Activated CD4-positive, alpha-beta T cell treated with anti-CD3 and anti-CD28 coated beads, Interleukin-2, Interleukin-4, amounts not matched to agents 100 ng/mL and 50 ng/mL, durations not matched to agents 16 hours and 8 hours (primary cell): ENCODE results near the gene LCA5L.
"Not testable (repeated sequence)": the region's sequence is repeated elsewhere in the genome, so short reads cannot be mapped to it uniquely, and the experiment has no call there.

Experiments
- DNase-seq: peaks from one replicate; pipeline ENCODE4 v3.0.0-alpha.2; 2020; ENCODE audit warnings: low spot score

The LCA5L gene

GRCh38 chr21:39387461-39388037 lies 58.0 kb downstream of the LCA5L start:
- DNase-seq: peak; percentile 95

DNA sequence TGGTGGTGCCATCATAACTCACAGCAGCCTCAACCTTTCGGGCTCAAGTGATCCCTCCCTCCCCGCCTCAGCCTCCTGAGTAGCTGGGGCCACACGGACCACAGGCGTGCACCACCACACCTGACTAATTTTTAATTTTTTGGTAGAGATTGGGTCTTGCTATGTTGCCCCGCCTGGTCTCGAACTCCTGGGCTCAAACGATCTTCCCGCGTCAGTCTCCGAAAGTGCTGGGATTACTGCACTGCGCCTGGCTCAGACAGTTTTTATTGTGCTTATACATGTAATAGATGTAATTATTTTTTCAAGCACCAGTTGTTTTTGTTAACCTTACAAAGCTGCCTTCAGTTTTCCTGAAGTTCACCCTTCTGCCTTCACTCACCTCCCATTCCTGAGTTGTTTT lies 58.7 kb downstream of the LCA5L start:
- DNase-seq: no peak

GRCh38 chr21:39386194-39386593 lies 59.4 kb downstream of the LCA5L start:
- DNase-seq: no peak

- peak; percentile 55 for DNase-seq
Measured at GRCh38 chr21:39385299-39386145, 60.1 kb downstream of the LCA5L start.

DNA sequence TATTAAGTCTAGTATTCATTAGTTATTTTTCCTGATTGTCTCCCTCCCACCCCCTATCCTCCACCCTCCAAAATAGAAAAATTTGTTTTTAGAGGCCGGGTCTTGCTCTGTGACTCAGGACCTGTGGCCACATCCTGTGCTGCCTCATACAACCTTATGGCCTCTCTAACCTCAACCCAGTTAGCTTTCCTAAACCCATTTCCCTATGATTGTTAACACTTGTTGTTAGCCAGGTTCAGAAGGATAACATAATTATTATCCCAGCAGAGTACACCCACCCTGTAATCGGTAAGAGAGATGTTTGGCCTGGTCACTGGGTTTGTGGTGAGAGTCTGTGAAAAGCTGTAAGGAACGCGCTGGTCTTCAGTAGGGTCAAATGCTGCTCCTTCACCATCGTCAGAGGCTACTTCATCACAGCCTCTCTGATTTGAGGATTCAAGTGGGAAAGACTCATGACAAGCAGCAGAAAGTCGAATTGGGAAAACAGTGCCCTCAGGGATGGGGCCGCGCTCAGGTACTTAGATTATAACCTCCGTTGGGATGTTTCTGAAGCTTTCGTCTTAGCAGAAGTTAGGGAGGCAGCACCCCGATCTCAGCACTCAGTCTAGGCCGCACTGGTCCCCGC lies 60.8 kb downstream of the LCA5L start:
- DNase-seq: no peak

GRCh38 chr21:39382096-39382495 lies 63.5 kb downstream of the LCA5L start:
- not testable (repeated sequence) for DNase-seq

GRCh38 chr21:39381009-39381408 lies 64.6 kb downstream of the LCA5L start:
- no peak for DNase-seq

GRCh38 chr21:39379986-39380891 lies 65.3 kb downstream of the LCA5L start:
- peak; percentile 95 for DNase-seq

DNA sequence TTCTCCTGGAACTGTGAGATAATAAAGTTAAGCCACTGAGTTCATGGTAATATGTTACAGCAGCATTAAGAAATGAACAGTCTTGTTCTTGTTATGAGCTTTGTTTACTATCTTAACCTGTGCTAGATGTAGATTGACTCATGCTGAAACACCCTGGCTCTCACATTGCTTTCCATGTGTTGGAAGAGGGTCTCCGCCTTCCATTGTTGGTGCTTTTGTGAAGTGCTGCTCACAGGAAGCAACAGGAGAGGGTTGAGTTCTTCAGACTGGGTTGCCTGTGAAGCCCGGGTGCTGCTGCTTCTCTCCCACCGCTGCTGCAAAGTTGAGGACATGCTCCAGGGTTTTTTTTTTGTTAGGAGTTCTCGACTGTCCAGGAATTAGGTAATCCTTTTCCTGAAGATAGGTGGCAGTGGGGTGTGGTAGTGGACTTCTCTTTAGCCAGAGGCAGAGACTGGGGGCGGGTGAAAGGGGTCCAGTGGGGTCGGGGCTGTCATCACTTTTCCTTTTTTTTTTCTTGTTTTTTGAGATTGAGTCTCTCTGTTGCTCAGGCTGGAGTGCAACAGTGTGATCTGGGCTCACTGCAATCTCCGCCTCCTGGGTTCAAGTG lies 68.0 kb downstream of the LCA5L start:
- DNase-seq: peak; percentile 37

DNA sequence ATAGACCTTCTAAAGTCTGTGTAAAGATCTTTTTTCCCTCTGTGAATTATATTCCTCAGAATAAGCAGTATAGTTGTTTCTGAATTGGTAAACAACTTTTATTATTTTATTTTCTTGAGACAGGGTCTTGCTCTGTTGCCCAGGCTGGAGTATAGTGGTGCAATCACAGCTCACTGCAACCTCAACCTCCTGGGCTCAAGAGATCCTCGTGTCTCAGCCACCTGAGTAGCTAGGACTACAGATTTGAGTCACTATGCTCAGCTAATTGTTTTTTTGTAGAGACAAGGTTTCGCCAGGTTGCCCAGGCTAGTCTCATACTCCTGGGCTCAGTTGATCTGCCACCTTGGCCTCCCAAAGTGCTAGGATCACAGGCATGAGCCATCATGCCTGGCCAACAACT lies 70.1 kb downstream of the LCA5L start:
- peak; percentile 29 for DNase-seq

DNA sequence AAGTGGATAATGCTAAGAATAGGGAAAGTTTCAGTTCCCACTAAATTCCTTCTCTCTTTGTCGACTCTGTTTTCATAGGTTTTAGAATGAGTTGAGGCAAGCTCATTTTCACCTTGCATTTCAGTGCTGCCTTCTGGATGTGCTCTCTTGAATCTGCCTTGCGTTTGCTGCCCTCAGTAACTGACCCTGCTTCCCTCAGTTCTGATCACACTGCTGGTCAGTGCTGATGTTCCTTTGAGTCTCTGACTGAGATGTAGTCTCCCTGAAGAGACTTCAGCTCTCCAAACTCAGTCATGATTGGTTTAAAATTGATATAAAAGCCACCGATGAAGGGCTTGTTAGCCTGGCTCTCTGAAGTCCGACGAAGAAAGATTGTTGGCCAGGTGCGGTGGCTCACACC lies 71.5 kb downstream of the LCA5L start:
- no peak for DNase-seq

DNA sequence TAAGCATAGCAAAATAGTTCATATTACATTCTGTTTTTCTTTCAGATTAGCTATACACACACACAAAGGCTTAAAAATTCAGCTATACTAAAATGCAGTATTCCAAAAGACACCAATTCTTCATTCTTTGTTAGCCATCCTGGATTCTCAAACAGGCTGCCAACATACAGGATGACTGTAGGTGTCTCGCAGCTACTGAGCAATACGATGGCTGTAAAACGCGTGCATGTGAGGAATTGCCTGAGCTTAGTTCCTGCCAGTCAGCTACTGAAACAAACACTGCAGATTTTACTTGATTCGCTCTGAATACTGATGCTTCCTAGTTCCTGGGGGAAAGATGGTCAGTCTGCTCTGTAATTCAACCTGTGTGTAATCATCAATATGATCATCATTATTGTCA lies 71.9 kb downstream of the LCA5L start:
- DNase-seq: no peak

- not testable (repeated sequence) for DNase-seq
Measured at GRCh38 chr21:39369896-39370288, 75.7 kb downstream of the LCA5L start.

- no peak for DNase-seq
Measured at GRCh38 chr21:39367783-39368182, 77.8 kb downstream of the LCA5L start.

DNA sequence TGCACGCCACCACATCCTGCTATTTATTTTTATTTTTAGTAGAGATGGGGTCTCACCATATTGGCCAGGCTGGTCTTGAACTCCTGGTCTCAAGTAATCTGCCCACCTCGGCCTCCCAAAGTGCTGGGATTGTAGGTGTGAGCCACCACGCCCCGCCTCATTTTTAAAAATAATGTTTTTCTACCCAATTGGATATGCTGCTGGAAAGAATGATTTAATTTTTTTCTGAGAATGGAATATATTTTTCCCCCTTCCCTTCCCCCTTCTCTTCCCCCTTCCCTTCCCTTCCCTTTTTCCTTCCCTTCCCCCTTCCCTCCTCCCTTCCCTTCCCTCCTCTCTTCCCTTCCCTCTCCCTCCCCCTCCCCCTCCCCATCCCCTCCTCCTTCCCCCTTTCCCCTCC lies 79.0 kb downstream of the LCA5L start:
- DNase-seq: no peak

- no peak for DNase-seq
Measured at GRCh38 chr21:39364949-39365348, 80.6 kb downstream of the LCA5L start.

- no peak for DNase-seq
Measured at GRCh38 chr21:39363607-39364555, 81.7 kb downstream of the LCA5L start.

DNA sequence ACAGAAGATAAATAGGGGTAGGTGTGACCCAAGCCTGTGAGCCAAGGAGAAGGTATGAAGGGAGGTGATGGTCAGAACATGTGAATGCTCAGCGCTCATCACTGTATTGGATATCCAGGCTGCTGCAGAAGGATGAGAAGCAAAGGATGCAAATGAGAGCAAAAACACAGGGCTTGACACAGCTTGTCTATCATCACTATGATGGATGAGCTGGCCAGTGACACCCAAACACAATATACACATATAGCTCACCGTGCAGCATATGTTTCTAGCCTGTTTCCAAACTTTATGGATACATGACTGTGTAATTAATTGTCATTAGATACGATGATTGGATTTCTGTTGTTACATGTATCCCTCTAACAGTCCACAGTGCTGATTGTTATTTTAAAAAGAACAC lies 82.8 kb downstream of the LCA5L start:
- no peak for DNase-seq

GRCh38 chr21:39359382-39359781 lies 86.2 kb downstream of the LCA5L start:
- no peak for DNase-seq
